ENCODE results near the gene SMAD4. TPM values are rescaled to one million over a fixed set of nuclear protein-coding genes. Genes with fewer than 3 reads are reported as not detected.

The SMAD4 gene
- total RNA-seq, 1 donor from 2014 or later = 54.6 TPM

DNA sequence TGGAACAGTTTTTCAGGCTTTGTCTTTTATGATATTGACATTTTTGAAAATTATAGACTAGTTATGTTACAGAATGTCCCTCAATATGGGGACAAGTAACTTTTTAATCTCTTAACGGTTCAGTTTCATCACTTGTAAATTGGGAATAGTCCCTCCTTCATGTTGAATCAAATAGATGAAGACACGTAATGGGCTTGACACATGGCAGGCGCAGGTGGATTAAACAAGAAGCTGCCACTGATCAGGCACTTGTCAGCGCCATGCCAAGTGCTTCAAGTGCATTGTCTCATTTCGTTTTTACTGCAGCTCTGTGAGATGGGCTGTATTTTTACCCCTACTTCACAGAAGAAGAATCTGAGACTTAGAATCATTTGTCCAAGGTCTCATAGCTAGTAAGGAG lies 9.5 kb upstream of the SMAD4 start:
- no peak for ATAC-seq

DNA sequence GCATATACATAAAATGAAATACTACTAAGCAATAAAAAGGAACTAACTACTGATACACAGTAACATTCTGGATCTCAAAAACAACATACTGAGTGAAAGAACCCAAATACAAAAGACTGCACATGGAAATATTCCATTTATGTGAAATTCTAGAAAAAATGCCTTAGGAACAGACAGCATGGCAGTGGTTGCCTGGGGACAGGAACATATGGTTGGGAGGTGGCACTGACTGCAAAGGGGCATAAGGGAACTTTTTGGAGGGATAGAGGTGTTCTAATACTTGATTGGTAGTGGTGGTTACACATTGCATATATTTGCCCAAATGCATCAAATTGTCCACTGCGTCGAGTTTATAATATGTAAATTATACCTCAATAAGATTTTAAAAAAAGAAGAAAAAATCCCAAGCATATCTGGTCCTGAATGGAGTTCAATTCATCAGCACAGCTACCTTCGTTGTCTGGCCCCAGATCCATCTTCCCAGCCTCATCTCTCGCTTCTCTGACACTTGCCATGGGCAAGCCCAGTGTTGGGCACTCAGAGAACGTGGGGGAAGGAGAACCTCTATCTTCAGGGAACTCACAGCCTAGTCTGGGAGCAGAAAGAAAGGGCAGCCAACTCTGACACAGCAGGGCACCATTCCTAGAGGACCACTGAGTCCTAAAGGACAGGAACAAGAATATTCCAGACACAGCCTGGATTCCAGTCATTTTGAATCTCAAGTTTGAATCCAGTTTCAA lies 8.6 kb upstream of the SMAD4 start:
- DNase-seq (ENCODE audit: low spot score) (no peak), ATAC-seq (no peak)

More for the DNA sequence above, 9.5 kb upstream of the SMAD4 start:
- no peak for DNase-seq (ENCODE audit: low spot score)

DNA sequence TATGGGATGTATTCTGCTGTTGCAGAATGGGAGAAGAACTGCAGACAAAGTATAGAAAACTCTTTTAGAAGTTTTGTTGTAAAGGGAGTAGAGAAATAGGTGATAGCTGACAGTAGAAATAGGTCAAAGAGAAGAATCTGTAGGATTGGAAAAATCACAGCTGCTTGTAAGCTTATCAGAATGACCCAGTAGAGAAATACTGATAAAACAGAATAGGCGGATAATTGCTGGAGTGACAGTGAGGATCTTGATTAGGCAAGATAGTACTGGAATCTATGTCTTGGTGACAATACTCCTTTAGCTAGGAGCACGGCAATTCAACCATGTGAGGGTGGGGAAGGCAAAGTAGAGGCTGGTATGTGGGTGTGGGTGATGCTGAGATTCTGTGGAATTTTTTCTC lies 4.5 kb upstream of the SMAD4 start:
- ATAC-seq (no peak), DNase-seq (ENCODE audit: low spot score) (no peak)

DNA sequence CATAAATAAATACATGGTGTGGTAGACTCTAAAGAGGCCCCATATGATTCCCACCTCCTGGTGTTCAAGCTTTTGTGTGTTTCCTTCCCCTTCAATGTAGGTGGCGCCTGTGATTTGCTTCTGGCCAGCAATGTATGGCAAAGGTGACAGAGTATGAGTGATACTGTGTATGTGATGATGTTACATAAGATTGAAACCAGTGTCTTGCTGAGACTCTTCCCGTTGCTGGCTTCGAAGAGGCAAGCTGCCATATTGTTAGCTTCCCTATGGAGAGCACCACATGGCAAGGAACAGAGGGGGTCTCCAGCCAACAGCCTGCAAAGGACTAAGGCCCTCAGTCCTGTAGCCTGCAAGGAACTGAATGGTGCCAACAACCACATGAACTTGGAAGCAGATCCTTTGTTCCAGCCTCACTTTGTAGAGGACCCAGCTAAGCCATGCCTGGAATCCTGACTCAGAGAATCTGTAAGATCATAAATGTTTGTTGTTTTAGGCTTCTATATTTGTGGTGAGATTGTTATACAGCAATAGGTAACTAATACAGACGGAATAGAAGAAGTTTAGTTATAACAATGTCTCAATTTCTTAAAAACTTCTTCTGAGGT lies 1.7 kb upstream of the SMAD4 start:
- DNase-seq (ENCODE audit: low spot score) (no peak), ATAC-seq (no peak)

DNA sequence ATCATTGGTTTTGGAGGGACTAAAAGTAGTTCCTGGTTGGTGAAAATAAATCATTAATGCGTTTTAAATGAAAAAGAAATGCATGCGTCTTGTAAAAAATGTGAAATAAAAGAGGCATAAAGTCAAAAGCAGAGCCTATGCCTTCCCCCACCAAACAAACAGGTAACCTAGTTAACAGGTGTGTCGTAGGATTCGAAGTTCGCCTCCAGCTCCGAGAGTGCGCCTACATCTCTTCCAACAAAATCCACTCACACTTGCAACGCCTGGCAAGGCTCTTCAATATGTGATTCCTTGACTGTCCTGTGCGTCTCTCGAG lies 677 bp upstream of the SMAD4 start:
- DNase-seq (ENCODE audit: low spot score) = no peak
- ATAC-seq = peak; percentile 52

DNA sequence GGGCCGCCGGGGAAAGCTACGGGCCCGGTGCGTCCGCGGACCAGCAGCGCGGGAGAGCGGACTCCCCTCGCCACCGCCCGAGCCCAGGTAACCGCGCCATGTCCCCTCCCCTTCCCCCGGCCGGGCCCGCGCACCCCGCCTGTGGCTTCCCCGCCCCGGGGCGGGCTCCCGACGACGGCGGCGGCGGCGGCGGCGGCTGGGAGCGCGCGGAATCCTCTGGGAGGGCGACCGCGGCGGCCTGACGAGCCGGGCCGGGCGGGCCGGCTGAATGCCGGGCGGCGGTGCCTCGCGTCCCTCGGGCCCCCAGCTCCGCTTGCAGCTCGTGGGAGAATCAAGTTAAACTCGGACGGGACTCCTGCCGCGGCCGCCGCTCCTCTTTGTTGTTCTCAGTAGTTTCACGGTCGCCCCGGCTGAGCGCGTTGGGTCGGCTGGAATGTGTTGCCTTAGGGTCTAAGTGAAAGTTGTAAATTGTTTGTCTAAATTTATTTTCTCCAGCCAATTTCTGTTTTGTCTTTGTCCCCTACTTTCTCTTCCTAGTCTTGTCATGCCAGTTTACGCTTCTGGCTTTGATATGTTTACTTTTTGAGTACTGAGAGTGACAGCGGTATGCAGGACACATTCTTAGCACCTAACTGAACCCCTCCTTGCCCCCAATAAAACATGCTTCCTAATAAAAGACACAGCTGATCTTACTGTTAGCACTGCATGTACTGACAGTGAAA lies 685 bp downstream of the SMAD4 start:
- DNase-seq (ENCODE audit: low spot score) (peak; percentile 77), ATAC-seq (peak; percentile 84)

DNA sequence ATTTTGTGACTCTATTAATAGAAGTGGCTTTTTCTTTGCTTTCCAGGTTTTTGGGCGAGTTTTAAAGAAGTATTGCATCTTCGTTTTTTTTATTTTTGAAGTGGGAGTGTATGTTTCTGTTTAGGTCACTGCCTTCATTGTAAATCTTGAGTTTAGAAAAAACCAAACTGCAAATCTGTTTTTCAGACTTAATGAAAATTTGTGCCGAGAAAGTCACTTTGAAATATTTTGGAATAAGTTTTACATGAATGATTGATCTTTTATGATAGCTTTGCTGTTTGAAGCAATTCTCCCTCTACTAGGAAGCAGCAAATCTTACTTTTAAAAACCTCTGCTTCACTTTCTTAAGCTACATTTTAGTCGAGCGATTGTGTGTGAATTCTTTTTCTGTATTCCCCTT lies 2.2 kb downstream of the SMAD4 start:
- ATAC-seq (no peak), DNase-seq (ENCODE audit: low spot score) (no peak)

DNA sequence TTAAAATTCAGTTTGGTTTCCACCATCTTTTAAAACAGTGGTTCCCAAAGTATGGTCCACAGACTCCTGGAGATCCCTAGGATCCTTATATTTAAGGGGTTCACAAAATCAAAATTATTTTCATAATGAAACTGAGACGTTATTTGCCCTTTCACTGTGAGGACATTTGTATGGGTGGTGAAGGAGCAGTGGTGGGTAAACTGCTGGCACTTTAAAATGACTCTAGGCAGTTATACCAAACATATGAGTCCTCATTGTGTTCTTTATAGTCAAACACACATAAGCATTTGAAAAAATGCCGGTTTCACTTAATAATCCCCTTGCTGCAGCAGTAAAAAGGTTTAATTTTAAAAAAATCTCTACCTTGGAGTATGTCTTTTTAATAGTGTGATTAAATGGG lies 7.2 kb downstream of the SMAD4 start:
- DNase-seq (ENCODE audit: low spot score) = no peak
- no peak for ATAC-seq

DNA sequence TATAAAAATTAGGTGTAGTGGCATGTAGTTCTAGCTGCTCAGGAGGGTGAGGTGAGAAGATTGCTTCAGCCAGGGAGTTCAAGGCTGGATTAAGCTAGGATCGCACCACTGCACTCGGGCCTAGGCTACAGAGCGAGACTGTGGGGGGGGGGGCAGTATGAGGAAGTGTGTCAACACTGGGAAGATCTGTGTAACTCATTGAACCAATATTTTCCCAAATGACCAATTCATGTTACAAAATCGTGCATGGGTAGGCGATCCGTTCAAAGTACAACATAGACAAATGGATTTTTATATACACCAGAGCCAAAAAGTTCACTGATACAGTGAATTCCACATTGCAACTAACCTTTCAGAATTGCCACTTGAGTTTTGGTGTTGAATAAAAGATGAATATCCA lies 8.1 kb downstream of the SMAD4 start:
- ATAC-seq (peak; percentile 94), DNase-seq (ENCODE audit: low spot score) (peak; percentile 82)

DNA sequence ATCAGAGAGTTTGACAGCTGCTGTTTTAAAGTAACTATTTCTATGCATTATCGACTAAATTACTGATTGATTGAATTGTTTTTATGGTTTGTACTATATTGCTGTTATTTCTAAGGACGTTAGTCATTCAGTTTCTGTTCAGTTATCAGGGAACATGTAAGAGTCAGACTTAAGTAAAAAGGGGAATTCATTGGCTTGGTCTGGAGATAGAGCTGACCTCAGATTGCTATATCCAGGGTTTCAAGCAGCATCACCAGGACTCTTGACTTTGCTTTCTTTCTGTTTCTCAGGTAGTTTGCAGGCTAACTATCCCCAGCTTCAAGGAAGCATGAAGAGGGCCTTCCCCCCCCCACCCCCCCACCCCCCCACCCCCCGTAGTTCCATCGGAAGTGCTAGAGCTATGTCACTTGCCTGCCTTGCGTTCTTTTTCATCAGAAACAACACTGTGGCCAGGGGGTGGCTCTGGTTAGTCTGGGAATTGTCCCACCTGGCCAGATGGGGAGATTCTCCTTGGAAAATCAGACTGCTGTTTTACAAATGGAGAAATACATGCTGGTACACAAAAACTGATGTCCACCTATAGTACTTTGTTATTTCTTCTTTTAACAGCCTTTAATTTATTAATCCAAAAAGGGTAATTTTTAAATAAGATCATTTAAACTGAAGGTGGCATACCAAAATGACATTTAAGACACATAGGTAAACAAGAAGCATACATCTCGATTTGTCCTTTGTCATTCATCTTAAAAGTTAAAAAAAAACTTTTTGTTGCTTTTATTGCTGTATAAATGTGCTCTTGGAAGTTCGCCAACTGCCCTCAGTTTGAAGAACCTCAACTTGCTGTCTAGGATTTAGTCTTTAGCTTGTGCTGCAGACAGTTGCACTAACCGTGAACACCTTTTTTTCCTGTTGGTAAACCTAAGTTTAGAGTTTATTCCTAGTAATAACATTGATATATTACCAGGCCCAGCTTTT lies 9.4 kb downstream of the SMAD4 start:
- DNase-seq (ENCODE audit: low spot score) = no peak
- ATAC-seq = no peak

DNA sequence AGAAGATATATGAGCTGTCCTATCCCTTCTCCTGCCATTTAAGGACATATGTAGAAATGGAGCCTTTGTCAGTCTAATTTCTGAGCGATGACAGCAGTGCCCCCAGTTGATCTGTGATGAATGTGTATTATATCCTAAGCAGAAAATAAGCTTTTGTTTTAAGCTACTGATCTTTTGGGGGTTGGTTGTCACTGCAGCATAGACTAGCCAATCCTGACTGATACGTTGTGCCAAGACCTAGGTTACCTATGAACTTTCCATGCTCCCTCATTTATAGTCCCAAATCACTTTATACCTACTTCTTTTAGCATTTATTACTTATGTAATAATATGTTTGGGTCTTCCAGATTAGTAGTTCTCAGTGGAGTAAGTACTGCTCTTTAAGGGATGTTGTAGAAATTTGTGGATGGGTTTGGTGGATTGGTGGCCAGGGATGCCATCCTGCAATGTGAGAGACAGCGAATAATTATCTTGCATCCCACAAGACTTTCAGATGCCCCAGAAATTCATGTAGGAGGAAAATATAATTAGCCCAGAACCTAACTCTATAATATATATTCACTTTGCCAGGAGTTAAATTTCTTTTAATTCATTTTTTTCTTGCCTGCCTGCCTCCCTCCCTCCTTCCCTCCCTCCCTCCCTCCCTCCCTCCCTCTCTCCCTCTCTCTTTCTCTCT lies 11.8 kb downstream of the SMAD4 start:
- DNase-seq (ENCODE audit: low spot score) = no peak
- no peak for ATAC-seq

DNA sequence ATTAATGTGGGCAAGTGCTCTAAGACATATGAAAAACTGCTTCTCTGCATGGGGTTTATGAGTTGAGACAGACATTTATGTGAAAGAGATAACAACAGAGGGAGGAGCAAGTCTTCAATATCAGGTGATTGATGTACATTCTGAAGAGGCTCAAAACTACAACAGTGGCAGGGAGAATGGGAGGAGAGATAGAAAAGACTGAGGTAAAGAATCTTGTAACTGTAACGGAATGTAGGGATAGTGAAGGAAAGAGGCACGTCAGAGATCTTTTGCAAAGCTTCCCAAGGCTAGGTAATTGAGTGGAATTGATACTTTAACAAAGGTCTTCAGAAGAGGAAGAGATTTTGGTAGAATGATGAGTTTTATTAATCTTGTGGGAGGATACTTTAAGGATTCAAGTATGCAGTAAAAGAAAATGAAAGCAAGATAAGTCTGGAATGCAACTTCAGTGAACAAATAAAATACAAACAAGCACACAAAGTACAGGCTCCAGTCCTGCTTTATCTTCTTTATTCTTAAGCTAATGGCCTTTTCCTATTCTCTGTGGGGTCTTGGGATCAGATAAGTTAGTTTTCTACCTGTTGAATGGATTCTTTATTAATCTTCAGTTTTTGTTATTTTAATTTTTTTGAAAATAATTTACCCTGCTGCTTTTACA lies 15.0 kb downstream of the SMAD4 start:
- no peak for DNase-seq (ENCODE audit: low spot score)
- ATAC-seq = peak; percentile 76

DNA sequence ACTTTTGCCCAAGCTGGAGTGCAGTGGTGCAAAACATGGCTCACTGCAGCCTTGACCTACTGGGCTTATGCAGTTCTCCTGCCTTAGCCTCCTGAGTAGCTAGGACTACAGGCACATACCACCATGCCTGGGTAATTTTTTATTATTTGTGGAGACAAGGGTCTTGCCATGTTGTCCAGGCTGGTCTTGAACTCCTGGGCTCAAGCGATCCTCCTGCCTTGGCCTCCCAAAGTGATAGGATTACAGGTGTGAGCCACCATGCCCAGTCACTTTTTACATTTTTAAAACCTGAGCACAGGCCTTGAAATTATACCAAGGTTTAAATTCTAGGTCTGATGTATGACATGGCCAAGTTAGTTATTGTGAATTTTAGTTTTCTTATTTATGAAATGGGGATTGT lies 18.2 kb downstream of the SMAD4 start:
- DNase-seq (ENCODE audit: low spot score) (no peak), ATAC-seq (no peak)

DNA sequence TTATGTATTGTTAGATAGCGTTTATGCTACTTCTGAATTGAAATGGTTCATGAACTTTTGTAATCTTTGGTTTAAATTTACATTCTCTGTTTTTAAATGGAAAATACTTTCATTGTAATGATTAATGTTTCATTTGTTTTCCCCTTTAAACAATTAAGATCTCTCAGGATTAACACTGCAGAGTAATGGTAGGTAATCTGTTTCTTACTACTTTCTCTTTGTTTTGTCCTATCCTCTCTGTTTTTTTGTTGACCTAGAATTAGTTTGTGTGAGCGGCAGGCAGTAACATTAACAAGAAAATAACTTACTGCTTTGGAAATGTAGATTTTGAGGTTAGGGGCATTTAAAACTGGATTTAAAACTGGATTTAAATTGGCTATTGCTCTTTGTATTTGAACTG lies 19.1 kb downstream of the SMAD4 start:
- DNase-seq (ENCODE audit: low spot score) (no peak), ATAC-seq (no peak)

DNA sequence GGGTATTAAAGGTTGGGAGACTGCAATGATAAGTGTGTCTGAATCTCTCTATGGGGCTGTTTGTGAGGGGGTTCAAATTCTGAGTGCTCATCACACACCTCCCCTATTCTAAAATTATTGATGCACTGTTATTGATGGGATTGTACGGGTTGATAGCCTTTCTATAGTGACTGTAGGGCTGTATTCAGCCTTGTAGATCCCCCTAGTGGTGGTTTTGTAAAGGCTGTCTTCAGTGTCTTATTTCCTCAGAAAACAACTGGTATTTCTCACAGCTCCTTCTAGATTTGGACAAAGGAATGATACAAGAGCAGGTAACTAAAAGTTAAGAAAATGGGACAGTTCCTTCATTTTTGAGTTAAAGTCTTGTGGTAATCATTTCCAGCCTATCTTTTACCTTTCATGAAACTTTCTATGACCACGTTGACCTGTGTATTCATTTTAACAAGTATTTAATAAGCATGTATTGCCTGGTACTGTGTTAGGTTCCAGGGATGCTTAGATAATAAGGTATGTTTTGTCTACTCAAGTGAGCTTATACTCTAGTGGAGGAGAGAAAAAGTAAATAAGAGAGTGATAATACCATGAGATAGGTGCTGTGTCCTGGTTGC lies 21.2 kb downstream of the SMAD4 start:
- no peak for DNase-seq (ENCODE audit: low spot score)

DNA sequence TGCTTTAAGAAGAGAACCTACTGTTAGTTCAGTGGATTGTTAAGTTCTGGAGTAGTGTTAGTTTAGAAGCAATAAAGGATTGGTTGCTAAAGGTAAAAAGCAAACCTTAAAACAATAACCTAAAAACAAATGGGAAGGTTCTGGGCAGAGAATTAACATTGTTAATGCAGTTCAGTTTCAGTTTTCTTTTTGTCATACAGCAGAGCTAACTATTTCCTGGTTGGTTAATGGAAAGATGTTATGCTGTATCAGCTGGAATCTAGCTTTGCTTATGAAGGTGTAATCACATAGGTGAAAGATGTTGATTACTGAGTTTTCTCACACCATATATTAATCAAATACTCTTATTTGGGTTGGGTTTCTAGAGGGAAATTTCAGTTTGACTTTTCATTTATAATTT lies 23.8 kb downstream of the SMAD4 start:
- no peak for DNase-seq (ENCODE audit: low spot score)
- ATAC-seq = no peak

More for the DNA sequence above, 21.2 kb downstream of the SMAD4 start:
- ATAC-seq = peak; percentile 95

DNA sequence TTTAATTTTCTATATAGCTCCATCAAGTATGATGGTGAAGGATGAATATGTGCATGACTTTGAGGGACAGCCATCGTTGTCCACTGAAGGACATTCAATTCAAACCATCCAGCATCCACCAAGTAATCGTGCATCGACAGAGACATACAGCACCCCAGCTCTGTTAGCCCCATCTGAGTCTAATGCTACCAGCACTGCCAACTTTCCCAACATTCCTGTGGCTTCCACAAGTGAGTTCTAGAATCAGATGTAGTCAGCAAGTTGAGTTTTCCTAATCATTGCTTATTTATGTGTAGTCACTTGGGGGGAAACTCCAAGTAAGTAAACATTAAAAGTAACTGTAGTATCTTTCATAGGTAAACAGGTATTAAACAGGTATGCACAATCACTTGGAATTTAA lies 24.8 kb downstream of the SMAD4 start:
- no peak for ATAC-seq
- no peak for DNase-seq (ENCODE audit: low spot score)

DNA sequence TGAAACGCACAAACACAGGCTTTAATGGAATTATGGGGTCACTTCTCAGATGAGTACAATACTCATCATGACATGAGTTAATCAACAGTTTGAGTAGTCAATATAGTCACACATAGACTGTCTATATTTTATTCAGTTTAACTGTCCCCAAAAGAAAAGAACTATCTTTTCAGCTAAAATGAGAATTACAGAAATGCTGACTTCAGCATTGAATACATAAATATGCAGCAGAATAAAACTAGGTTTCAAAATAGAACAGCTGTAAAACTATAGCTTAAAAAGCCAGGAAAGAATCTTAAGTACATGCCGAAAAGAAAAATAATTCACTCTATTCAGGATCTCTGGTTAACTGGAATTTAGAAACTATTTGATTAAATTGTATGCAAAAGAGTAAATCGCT lies 30.0 kb downstream of the SMAD4 start:
- no peak for DNase-seq (ENCODE audit: low spot score)
- no peak for ATAC-seq

DNA sequence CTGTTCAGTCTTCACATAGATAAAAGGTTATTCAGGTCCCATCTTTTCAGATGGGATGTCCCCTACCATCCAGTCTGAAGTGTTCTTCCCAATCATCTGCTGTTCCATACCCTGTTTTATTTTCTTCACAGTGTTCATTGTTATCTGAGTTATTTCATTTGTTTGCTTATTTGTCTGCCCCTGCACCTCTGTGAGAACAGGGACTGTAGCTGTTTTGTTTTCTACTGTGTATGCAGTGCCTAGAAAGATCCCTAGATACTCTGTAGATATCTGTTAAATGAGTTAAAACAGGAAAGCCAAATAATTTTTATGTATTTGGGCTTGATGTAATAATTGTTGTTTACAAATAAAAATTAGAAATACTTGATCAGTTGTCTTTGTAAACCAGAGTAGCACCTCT lies 34.2 kb downstream of the SMAD4 start:
- ATAC-seq (no peak), DNase-seq (ENCODE audit: low spot score) (no peak)

DNA sequence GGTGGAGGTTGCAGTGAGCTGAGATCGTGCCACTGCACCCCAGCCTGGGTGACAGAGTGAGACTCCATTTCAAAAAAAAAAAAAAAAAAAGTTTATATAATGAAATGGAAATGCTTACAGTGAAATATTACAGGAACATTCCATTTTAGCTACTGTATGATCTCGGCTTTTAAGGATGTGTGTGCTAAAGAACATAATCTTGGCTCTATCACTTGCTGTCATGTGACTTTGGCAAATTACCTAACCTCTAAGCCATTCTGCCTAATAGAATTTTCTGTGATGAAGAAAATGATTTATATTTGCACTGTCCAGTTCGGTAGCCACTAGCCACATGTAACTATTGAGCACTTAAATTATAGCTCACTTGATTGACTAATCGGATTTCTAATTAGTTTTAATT lies 36.3 kb downstream of the SMAD4 start:
- peak; percentile 12 for ATAC-seq

More for the DNA sequence above, 36.3 kb downstream of the SMAD4 start:
- no peak for DNase-seq (ENCODE audit: low spot score)

Data from left lobe of liver (tissue), 2 donors.